Body of pancreas (tissue), 4 donors: Measurements from ENCODE around the gene RBP3. TPM values are rescaled to one million over a fixed set of nuclear protein-coding genes. Genes with fewer than 3 reads are reported as not detected.

Experiments used
- ATAC-seq: fragments of 150-250 bp; one replicate; pipeline ENCODE4 v1.9.1; 2016
- DNase-seq, 4 donors: peaks; one replicate each; pipeline ENCODE4 v3.0.0-alpha.2; 2019
- H3K27ac ChIP-seq, 4 donors: fragments of 200-600 bp; sonication (generic); 1 replicate in 3 of 4; 2 replicates in 1 of 4; pipeline versions ENCODE4 v1.5.1 to v1.6.1; 2016 to 2019; ENCODE audit warnings: mild to moderate bottlenecking in 1 of 4, mixed read lengths in 1 of 4, moderate library complexity in 1 of 4
- H3K27me3 ChIP-seq, 2 donors: fragments of 200-600 bp; sonication (generic); one replicate each; pipeline ENCODE4 v1.6.0; 2016; ENCODE audit warnings: mild to moderate bottlenecking in 1 of 2
- H3K36me3 ChIP-seq, 2 donors: fragments of 200-600 bp; sonication (generic); replicated peaks in 1 of 2; 2 replicates each; pipeline ENCODE4 v1.5.1; 2016; ENCODE audit warnings: low read depth in 2 of 2; ENCODE audit not compliant: insufficient read depth in 1 of 2
- H3K4me1 ChIP-seq: fragments of 200-600 bp; sonication (generic); one replicate; pipeline ENCODE4 v1.6.0; 2016
- H3K4me3 ChIP-seq, 2 donors: fragments of 200-600 bp; sonication (generic); 1 replicate in 1 of 2; 2 replicates in 1 of 2; pipeline ENCODE4 v1.5.1; 2016 to 2019
- H3K9me3 ChIP-seq, 3 donors: fragments of 200-600 bp; sonication (generic); 1 replicate in 2 of 3; 2 replicates in 1 of 3; pipeline ENCODE4 v1.5.1; 2016
- CTCF ChIP-seq, 7 experiments: fragments of 450-650 bp in 4 of 7; fragments of 200-600 bp in 3 of 7; sonication (generic) in 3 of 7; IDR thresholded peaks; one replicate each; pipeline ENCODE4 v1.5.1; 2016 to 2019; ENCODE audit warnings: antibody characterized with exemption in 7 of 7
- POLR2A ChIP-seq, 3 donors: fragments of 450-650 bp; IDR thresholded peaks; one replicate each; pipeline ENCODE4 v1.6.1; 2016; ENCODE audit warnings: antibody characterized with exemption in 3 of 3, mild to moderate bottlenecking in 2 of 3
- WGBS, 2 donors: methylation state at CpG; one replicate each; pipeline ENCODE4 v1.1.5; 2017; 5-methylcytosine and 5-hydroxymethylcytosine counted together
- intact Hi-C: fragments of 100-400 bp; cut with DNase I; formaldehyde crosslinking; loops from one replicate; pipeline ENCODE4 v1.15.1; 2023
- total RNA-seq, 2 donors: library from RNA; depleted of rRNA; stranded (reverse); fragments of >200 nt; gene quantifications; one replicate each; pipeline ENCODE4 v1.1.0, GENCODE V29; 2016

The RBP3 gene
- total RNA-seq, 2 donors from 2014 or later, result not detected

GRCh38 chr10:47370878-47371277 is 22.7 kb downstream of the RBP3 start:
- peaks cover 9% of the 10 kb centered on the region for H3K4me1 ChIP-seq
- H3K27me3 ChIP-seq, result no peaks in the 10 kb centered on the region
- no peak overlapping the region for H3K4me3 ChIP-seq
- no peaks in the 10 kb centered on the region for H3K36me3 ChIP-seq
- DNase-seq (no peak), ATAC-seq (no peak)
- intact Hi-C loops, result no loop called here
- WGBS, 2 donors, result 91 to 95% methylated on average over 7 of the region's 7 CpGs
- H3K27ac ChIP-seq, result no peak overlapping the region
- H3K9me3 ChIP-seq, result no peaks in the 10 kb centered on the region
- no peak for TF ChIP-seq POLR2A (IDR thresholded peaks at IDR 0.05)
- no peak for TF ChIP-seq CTCF (IDR thresholded peaks at IDR 0.05)

DNA sequence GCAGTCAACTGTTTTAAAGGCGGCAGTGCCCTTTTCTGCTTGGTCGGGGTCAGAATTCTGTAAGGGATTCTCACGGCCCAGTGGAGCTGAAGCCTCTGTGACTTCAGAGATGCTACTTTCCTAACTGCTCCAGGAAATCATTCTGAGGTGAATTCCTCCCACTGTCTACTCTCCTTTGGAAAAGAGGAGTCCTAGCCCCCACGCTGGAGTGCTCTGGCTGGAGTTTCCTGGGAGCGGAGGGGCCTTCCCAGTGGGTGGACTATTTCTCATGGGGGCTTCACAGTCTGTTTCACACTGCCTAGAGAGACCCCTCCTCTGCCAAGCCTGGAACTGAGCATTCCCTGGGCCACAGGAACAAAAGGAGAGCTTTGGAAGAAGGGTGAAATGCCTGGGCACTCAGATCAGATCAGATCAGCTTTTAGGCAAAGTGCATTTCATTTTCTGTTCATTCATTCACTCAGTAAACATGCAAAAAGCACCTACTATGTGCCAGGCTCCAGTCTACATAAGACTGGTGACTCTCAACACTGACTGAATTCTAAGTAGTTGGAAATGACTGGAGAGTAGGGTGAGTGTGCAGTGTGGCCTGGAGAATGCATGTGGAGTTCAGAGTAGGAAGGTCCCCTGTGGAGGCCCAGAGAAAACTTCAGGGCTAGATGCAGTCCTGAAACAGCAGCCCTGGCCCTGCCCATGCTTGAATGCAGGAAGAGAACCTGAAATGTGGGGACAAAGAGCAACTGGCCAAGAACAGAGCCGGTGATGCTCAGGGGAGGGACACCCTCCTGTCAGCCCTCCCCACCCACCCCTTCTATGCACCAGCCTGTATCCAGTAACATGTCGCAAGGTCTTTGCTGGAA is 23.7 kb downstream of the RBP3 start:
- Histone ChIP-seq H3K4me3 (no peak overlapping the region), H3K36me3 (no peaks in the 10 kb centered on the region), H3K27ac (no peak overlapping the region), H3K9me3 (no peaks in the 10 kb centered on the region), H3K4me1 (peaks cover under 1% of the 10 kb centered on the region), H3K27me3 (no peaks in the 10 kb centered on the region)
- intact Hi-C loops, result no loop called here
- no peak for TF ChIP-seq CTCF (IDR thresholded peaks at IDR 0.05)
- TF ChIP-seq POLR2A (IDR thresholded peaks at IDR 0.05), result no peak
- ATAC-seq, result no peak
- WGBS, 2 donors, result 85 to 90% methylated on average over 7 of the region's 7 CpGs
- DNase-seq, result no peak

GRCh38 chr10:47372726-47373125 is 24.6 kb downstream of the RBP3 start:
- no peak overlapping the region for H3K27ac ChIP-seq
- no peak for DNase-seq
- WGBS, 2 donors, result 84 to 90% methylated on average over 6 of the region's 6 CpGs
- H3K36me3 ChIP-seq, result no peaks in the 10 kb centered on the region
- no peak overlapping the region for H3K4me3 ChIP-seq
- H3K4me1 ChIP-seq, result peaks cover 8% of the 10 kb centered on the region
- no peaks in the 10 kb centered on the region for H3K9me3 ChIP-seq
- TF ChIP-seq CTCF (IDR thresholded peaks at IDR 0.05), result no peak
- no peak for TF ChIP-seq POLR2A (IDR thresholded peaks at IDR 0.05)
- no peak for ATAC-seq
- intact Hi-C loops, result no loop called here
- H3K27me3 ChIP-seq, result no peaks in the 10 kb centered on the region

DNA sequence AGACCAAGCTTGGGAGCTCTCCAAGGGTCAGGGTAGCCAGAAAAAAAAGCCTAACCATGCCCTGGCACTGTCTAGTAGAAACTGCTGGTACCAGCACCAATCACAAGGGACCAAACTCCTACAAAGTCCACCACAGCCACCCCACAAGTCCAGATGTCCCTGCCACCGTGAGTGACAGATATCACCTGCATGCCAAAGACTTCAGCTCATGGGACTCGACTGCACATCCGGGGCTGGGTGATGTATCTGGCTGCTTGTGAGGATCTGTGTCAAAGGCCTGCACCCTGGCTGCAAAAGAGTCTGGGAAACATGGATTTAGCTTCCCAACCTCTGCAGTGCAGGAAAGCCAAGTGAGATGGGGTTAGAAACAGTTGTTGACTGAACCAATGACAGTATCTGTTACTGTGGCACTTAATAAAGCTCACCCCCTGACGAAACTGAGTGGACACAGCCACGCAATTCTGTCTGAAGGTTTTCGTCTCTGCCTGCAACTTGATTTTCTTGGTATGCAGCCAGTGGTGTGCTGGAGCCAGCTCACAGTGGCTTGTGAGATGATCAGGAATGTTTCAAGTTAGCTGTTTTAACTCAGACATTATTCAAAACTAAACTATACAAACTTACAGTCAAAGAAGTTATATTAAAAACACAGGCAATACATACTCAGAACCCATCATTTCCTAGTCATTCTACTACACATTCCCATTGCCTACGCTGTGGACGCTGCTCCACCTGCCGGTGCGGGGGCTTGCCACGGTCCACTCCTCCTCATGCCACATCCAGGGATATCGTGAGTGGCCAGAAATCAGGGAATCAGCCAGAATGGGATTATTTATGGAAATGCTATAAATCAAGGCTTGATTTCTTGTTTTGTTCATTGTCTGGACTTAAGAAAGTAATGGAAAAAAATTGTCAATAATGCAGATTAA is 26.7 kb downstream of the RBP3 start:
- WGBS, 2 donors, result 89 to 90% methylated on average over 9 to 12 of the region's 12 CpGs
- no peak overlapping the region for H3K4me3 ChIP-seq
- H3K36me3 ChIP-seq, result no peaks in the 10 kb centered on the region
- TF ChIP-seq CTCF (IDR thresholded peaks at IDR 0.05) (no peak), POLR2A (IDR thresholded peaks at IDR 0.05) (no peak)
- intact Hi-C loops, result no loop called here
- H3K4me1 ChIP-seq, result peaks cover 12% of the 10 kb centered on the region
- ATAC-seq (no peak), DNase-seq (no peak)
- no peaks in the 10 kb centered on the region for H3K9me3 ChIP-seq
- no peaks in the 10 kb centered on the region for H3K27me3 ChIP-seq
- H3K27ac ChIP-seq, result no peak overlapping the region
